Thymus (tissue), 11 donors: ENCODE measurements around the gene NCDN. TPM values are rescaled to one million over a fixed set of nuclear protein-coding genes. Genes with fewer than 3 reads are reported as not detected.
"Not testable (repeated sequence)": the region's sequence is repeated elsewhere in the genome, so short reads cannot be mapped to it uniquely, and the experiment has no call there.

Source experiments
- DNase-seq, 9 donors: peaks; one replicate each; pipeline ENCODE4 v3.0.0-alpha.2; 2013; ENCODE audit warnings: low spot score in 9 of 9, low read depth in 6 of 9, missing footprints in 1 of 9
- H3K27ac ChIP-seq, 2 donors: one replicate each; pipeline ENCODE4 v1.5.1; 2013; ENCODE audit warnings: control low read depth in 1 of 2, low read depth in 1 of 2, low read length in 1 of 2, mild to moderate bottlenecking in 1 of 2, moderate library complexity in 1 of 2
- H3K27me3 ChIP-seq, 2 donors: one replicate each; pipeline ENCODE4 v1.5.1; 2013; ENCODE audit warnings: low read length in 1 of 2; ENCODE audit not compliant: control insufficient read depth in 2 of 2, insufficient read depth in 1 of 2
- H3K36me3 ChIP-seq, 2 donors: one replicate each; pipeline ENCODE4 v1.5.1; 2013; ENCODE audit warnings: low read length in 1 of 2, mild to moderate bottlenecking in 1 of 2, moderate library complexity in 1 of 2; ENCODE audit not compliant: control insufficient read depth in 2 of 2, insufficient read depth in 2 of 2
- H3K4me1 ChIP-seq, 2 donors: one replicate each; pipeline ENCODE4 v1.5.1; 2013; ENCODE audit warnings: low read length in 2 of 2; ENCODE audit not compliant: control insufficient read depth in 2 of 2, insufficient read depth in 2 of 2
- H3K4me3 ChIP-seq, 2 donors: one replicate each; pipeline ENCODE4 v1.5.1; 2013; ENCODE audit warnings: low read length in 2 of 2, control low read depth in 1 of 2, mild to moderate bottlenecking in 1 of 2
- H3K9me3 ChIP-seq, 2 donors: one replicate each; pipeline ENCODE4 v1.5.1; 2013; ENCODE audit warnings: low read length in 1 of 2, mild to moderate bottlenecking in 1 of 2; ENCODE audit not compliant: control insufficient read depth in 2 of 2, insufficient read depth in 1 of 2
- WGBS: extraction: QIAGEN DNeasy Blood & Tissue Kit; methylation state at CpG from one replicate; pipeline ENCODE4 v1.1.7; 2013; 5-methylcytosine and 5-hydroxymethylcytosine counted together
- polyA plus RNA-seq: library from polyadenylated mRNA; stranded (reverse); fragments of 200-250 nt; gene quantifications from one replicate; pipeline ENCODE4 v1.2.3, GENCODE V29; 2013
- total RNA-seq: library from RNA; stranded (reverse); fragments of 120-200 nt; gene quantifications from one replicate; pipeline ENCODE4 v1.2.4, GENCODE V29; 2013
- donor health status: healthy.

NCDN gene
- total and polyA plus RNA-seq, 2 donors = 4.4 to 8.3 TPM

- H3K4me1 ChIP-seq = peaks cover 5 to 23% of the 10 kb centered on the region in 2 donors
- no peak for DNase-seq
- H3K9me3 ChIP-seq = no peaks in the 10 kb centered on the region
- H3K36me3 ChIP-seq = no peaks in the 10 kb centered on the region
- WGBS = 96% methylated on average over 4 of the region's 4 CpGs
- no peak overlapping the region for H3K27ac ChIP-seq
- H3K27me3 ChIP-seq = peaks cover 0 to 23% of the 10 kb centered on the region in 2 donors
- no peak overlapping the region for H3K4me3 ChIP-seq
Measured at GRCh38 chr1:35580949-35581388, 23.4 kb downstream of the NCDN start.

DNA sequence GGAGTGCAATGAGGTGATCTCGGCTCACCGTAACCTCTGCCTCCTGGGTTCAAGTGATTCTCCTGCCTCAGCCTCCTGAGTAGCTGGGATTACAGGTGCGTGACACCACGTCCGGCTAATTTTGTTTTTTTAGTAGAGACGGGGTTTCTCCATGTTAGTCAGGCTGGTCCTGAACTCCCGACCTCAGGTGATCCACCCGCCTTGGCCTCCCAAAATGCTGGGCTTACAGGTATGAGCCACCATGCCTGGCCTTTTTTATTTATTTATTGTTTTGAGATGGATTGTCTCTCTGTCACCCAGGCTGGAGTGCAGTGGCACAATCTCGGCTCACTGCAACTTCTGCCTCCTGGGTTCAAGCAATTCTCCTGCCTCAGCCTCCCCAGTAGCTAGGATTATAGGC is 24.0 kb downstream of the NCDN start:
- 98% methylated on average over 9 of the region's 9 CpGs for WGBS
- H3K9me3 ChIP-seq, H3K36me3 ChIP-seq, H3K27ac ChIP-seq, DNase-seq, H3K4me3 ChIP-seq: not testable (repeated sequence)
- Histone ChIP-seq H3K27me3 (peaks cover 0 to 17% of the 10 kb centered on the region in 2 donors), H3K4me1 (peaks cover 5 to 17% of the 10 kb centered on the region in 2 donors)

DNA sequence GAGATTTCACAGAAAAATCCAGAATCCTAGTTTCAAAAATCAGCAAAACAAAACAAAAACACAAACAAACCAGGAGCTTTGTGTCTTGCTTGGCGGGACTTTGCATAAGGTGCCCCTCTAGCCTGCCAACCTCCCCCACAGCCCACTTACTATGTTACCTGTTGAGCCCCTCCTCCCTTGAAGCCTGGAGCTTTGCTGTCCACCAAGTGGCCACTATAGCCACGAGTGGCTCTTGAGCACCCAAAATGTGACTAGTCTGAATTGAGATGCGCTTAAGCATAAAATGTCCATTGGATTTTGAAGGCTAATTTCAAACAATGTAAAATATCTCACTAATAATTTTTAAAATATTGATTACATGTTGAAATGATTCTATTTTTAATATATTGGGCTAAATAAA is 27.7 kb downstream of the NCDN start:
- Histone ChIP-seq H3K4me1 (no peaks in the 10 kb centered on the region), H3K27ac (no peak overlapping the region), H3K36me3 (peaks cover 0 to under 1% of the 10 kb centered on the region in 2 donors), H3K27me3 (no peaks in the 10 kb centered on the region), H3K4me3 (no peak overlapping the region), H3K9me3 (no peaks in the 10 kb centered on the region)
- DNase-seq = no peak
- 98% methylated on average over 3 of the region's 3 CpGs for WGBS

DNA sequence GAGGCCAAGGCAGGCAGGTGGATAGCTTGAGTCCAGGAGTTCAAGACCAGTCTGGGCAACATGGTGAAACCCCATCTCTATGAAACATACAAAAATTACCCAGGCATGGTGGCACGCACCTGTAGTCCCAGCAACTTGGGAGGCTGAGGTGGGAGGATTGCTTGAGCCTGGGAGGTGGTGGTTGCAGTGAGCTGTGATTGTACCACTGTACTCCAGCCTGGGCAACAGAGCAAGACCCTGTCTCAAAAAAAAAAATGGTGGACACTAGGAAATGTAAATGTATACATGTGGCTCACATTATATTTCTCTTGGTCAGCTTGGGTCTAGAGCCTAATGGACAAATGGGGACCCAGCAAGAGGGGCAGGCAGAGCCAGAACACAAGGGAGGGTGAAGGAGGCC is 28.2 kb downstream of the NCDN start:
- H3K27me3 ChIP-seq, H3K4me1 ChIP-seq, H3K9me3 ChIP-seq, DNase-seq, H3K36me3 ChIP-seq, H3K27ac ChIP-seq, H3K4me3 ChIP-seq: not testable (repeated sequence)
- WGBS = 96% methylated on average over 1 of the region's 1 CpG

DNA sequence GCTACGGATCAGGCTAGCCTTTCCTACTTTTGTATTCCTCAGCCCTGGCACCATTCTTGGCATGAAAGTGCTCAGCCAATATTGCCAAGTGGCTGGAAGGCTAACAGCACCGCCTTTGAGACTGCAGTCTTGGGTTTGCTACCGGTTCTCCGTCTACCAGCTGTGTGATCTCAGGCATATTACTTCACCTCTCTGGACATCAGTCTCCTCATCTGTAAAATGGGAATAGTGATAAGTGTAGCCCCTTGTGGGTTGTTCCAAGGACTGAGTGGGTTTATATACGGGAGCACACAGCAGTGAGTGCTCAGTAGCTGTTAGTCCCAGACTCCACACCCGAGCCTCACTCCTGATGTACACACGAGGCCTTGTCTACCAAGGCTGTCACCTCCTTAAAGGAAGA is 29.2 kb downstream of the NCDN start:
- DNase-seq = no peak
- no peak overlapping the region for H3K27ac ChIP-seq
- H3K36me3 ChIP-seq = peaks cover 2 to 9% of the 10 kb centered on the region in 2 donors
- WGBS = 95% methylated on average over 7 of the region's 7 CpGs
- H3K9me3 ChIP-seq = no peaks in the 10 kb centered on the region
- H3K27me3 ChIP-seq = no peaks in the 10 kb centered on the region
- no peak overlapping the region for H3K4me3 ChIP-seq
- H3K4me1 ChIP-seq = no peaks in the 10 kb centered on the region

GRCh38 chr1:35587736-35588135 is 30.1 kb downstream of the NCDN start:
- Histone ChIP-seq H3K9me3 (no peaks in the 10 kb centered on the region), H3K4me3 (no peak overlapping the region), H3K27me3 (no peaks in the 10 kb centered on the region), H3K27ac (no peak overlapping the region), H3K36me3 (peaks cover 2 to 9% of the 10 kb centered on the region in 2 donors), H3K4me1 (peaks cover 0 to 3% of the 10 kb centered on the region in 2 donors)
- DNase-seq = no peak
- WGBS = 94% methylated on average over 6 of the region's 6 CpGs

DNA sequence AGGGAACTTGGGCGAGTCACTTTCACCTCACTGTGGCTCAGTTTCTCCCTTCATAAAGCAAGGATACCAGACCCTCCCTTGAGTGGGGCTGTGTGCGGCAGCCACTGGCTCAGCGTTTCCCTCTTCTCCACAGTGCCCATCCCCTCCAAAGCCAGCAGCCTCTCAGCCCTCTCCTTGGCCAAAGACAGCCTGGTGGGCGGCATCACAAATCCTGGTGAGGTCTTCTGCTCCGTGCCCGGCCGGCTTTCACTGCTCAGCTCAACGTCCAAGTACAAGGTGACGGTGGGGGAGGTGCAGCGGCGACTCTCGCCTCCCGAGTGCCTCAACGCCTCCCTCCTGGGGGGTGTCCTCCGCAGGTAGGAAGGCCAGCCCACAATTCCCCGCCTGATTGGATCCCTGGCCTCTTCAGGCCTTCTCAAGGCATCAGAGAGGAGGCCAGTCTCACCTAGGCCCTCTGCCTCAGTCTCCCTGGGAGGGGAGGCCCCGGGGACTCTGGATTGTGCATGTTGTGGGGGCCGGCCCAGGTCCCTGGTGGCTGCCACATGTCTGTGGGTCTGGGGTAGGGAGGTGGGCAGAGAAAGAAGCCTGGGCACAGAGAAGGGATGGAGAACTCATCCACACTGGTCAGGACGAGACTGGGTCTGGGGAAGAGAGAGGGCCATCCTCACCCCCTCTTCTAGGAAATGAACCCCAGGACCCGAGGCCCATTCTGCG is 30.8 kb downstream of the NCDN start:
- no peak for DNase-seq
- no peak overlapping the region for H3K27ac ChIP-seq
- H3K36me3 ChIP-seq = peaks cover 2 to 9% of the 10 kb centered on the region in 2 donors
- H3K27me3 ChIP-seq = no peaks in the 10 kb centered on the region
- H3K4me3 ChIP-seq = no peak overlapping the region
- H3K9me3 ChIP-seq = no peaks in the 10 kb centered on the region
- 98% methylated on average over 21 of the region's 21 CpGs for WGBS
- peaks cover 0 to 9% of the 10 kb centered on the region in 2 donors for H3K4me1 ChIP-seq

GRCh38 chr1:35589516-35590427 is 32.2 kb downstream of the NCDN start:
- Histone ChIP-seq H3K9me3 (no peaks in the 10 kb centered on the region), H3K27ac (no peak overlapping the region), H3K27me3 (no peaks in the 10 kb centered on the region), H3K4me1 (peaks cover 0 to 11% of the 10 kb centered on the region in 2 donors), H3K36me3 (peaks cover 2 to 9% of the 10 kb centered on the region in 2 donors), H3K4me3 (no peak overlapping the region)
- 95% methylated on average over 15 of the region's 15 CpGs for WGBS
- DNase-seq = no peak

GRCh38 chr1:35590476-35591040 is 33.0 kb downstream of the NCDN start:
- Histone ChIP-seq H3K36me3 (peaks cover 2 to 9% of the 10 kb centered on the region in 2 donors), H3K27me3 (no peaks in the 10 kb centered on the region), H3K9me3 (no peaks in the 10 kb centered on the region), H3K4me3 (no peak overlapping the region), H3K27ac (no peak overlapping the region), H3K4me1 (peaks cover 0 to 11% of the 10 kb centered on the region in 2 donors)
- DNase-seq = no peak
- 98% methylated on average over 25 of the region's 25 CpGs for WGBS
